ENCODE data around the gene EPB41L4A.

DNA sequence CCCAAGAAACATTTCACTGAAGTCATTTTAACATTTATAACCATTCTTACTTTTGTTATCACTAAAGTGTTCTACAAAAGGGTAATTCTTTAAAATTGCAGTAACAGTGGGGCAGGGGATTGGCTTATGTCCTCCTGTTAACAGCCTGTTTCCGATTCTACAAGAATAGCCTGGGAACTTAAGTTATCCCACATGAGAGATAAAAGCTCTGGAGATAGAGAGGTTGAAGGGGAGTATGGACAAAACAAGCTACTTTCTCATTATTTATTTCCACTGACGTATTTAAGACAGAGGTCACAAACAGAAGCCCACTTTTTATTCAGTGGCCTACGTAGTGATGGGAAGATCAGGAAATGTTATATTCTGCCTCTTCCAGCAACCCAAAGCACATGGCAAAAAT is 98.7 kb downstream of the EPB41L4A start:
- TF ChIP-seq, protein P1, sequence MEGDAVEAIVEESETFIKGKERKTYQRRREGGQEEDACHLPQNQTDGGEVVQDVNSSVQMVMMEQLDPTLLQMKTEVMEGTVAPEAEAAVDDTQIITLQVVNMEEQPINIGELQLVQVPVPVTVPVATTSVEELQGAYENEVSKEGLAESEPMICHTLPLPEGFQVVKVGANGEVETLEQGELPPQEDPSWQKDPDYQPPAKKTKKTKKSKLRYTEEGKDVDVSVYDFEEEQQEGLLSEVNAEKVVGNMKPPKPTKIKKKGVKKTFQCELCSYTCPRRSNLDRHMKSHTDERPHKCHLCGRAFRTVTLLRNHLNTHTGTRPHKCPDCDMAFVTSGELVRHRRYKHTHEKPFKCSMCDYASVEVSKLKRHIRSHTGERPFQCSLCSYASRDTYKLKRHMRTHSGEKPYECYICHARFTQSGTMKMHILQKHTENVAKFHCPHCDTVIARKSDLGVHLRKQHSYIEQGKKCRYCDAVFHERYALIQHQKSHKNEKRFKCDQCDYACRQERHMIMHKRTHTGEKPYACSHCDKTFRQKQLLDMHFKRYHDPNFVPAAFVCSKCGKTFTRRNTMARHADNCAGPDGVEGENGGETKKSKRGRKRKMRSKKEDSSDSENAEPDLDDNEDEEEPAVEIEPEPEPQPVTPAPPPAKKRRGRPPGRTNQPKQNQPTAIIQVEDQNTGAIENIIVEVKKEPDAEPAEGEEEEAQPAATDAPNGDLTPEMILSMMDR (IDR thresholded peaks at IDR 0.05; ENCODE audit: insufficient read depth, low read depth, low read length), result no peak
- no peak for TF ChIP-seq EZH2 (IDR thresholded peaks at IDR 0.05; ENCODE audit: insufficient read depth, low read length)
